HG02852 (cell line): ENCODE results near the gene MESD.

Experiments used
- ATAC-seq: cut with Tn5 transposase; IDR thresholded peaks from one replicate; pipeline ENCODE4 v1.9.1; 2021; ENCODE audit warnings: mild to moderate bottlenecking, moderate library complexity; ENCODE audit not compliant: unreplicated experiment

Gene MESD

GRCh38 chr15:80940851-80941250, 48.8 kb downstream of the MESD start:
- no peak for ATAC-seq

GRCh38 chr15:80940331-80940730, 49.3 kb downstream of the MESD start:
- ATAC-seq, result no peak

GRCh38 chr15:80939216-80939615, 50.4 kb downstream of the MESD start:
- ATAC-seq, result no peak

- ATAC-seq, result no peak
Observed at GRCh38 chr15:80937718-80938117, 51.9 kb downstream of the MESD start.

GRCh38 chr15:80936288-80937078, 53.1 kb downstream of the MESD start:
- no peak for ATAC-seq

GRCh38 chr15:80934761-80935221, 54.8 kb downstream of the MESD start:
- no peak for ATAC-seq

GRCh38 chr15:80932989-80933388, 56.6 kb downstream of the MESD start:
- no peak for ATAC-seq

GRCh38 chr15:80932513-80932815, 57.2 kb downstream of the MESD start:
- ATAC-seq, result no peak

- ATAC-seq, result no peak
Observed at GRCh38 chr15:80931721-80932512, 57.7 kb downstream of the MESD start.

- ATAC-seq, result no peak
Observed at GRCh38 chr15:80931191-80931590, 58.4 kb downstream of the MESD start.

GRCh38 chr15:80929689-80930088, 59.9 kb downstream of the MESD start:
- no peak for ATAC-seq

GRCh38 chr15:80929225-80929624, 60.4 kb downstream of the MESD start:
- ATAC-seq, result no peak

GRCh38 chr15:80926126-80926525, 63.5 kb downstream of the MESD start:
- no peak for ATAC-seq

- ATAC-seq, result no peak
Observed at GRCh38 chr15:80925597-80926059, 64.0 kb downstream of the MESD start.

GRCh38 chr15:80924278-80924677, 65.3 kb downstream of the MESD start:
- no peak for ATAC-seq

GRCh38 chr15:80923668-80924067, 66.0 kb downstream of the MESD start:
- ATAC-seq, result no peak

GRCh38 chr15:80921736-80922410, 67.7 kb downstream of the MESD start:
- ATAC-seq, result no peak

- ATAC-seq, result no peak
Observed at GRCh38 chr15:80920271-80920699, 69.3 kb downstream of the MESD start.

GRCh38 chr15:80918196-80918783, 71.3 kb downstream of the MESD start:
- no peak for ATAC-seq

GRCh38 chr15:80916056-80916455, 73.6 kb downstream of the MESD start:
- ATAC-seq, result no peak

- no peak for ATAC-seq
Observed at GRCh38 chr15:80915472-80915871, 74.1 kb downstream of the MESD start.
